GM18873 (cell line): Measurements from ENCODE around the gene SORCS2.

Experiments used
- ATAC-seq: cut with Tn5 transposase; IDR thresholded peaks from one replicate; pipeline ENCODE4 v1.9.1; 2021; ENCODE audit warnings: mild to moderate bottlenecking, moderate library complexity, moderate number of reproducible peaks; ENCODE audit not compliant: unreplicated experiment, low FRiP score

SORCS2 gene

GRCh38 chr4:7192252-7193029, at the start of gene SORCS2:
Gene SORCS2, plus strand, starts transcription at chr4:7192538.
- ATAC-seq: no peak

GRCh38 chr4:7144374-7145290, 47.7 kb upstream of the SORCS2 start:
- no peak for ATAC-seq

- no peak for ATAC-seq
These were observed 46.9 kb upstream of the SORCS2 start for GRCh38 chr4:7145291-7145934.

- ATAC-seq: no peak
These were observed 46.1 kb upstream of the SORCS2 start for GRCh38 chr4:7146059-7146785.

DNA sequence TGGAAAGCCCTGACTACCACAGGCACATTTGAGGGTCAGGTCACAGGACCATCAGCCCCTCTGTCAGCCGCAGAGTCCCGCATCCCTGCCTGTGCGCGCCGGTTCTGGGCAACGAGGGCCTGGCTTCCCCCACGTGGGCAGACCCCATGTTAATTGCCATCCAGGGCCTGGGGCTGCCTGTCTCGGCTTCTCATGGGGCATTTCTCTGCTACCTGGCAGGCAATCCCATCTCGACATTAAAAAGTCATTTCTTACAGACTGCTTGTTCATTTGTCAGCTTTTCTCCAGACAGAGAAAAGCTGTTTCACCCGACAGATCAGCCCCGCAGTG, 45.6 kb upstream of the SORCS2 start:
- ATAC-seq: no peak

GRCh38 chr4:7147261-7147660, 45.1 kb upstream of the SORCS2 start:
- ATAC-seq: no peak

DNA sequence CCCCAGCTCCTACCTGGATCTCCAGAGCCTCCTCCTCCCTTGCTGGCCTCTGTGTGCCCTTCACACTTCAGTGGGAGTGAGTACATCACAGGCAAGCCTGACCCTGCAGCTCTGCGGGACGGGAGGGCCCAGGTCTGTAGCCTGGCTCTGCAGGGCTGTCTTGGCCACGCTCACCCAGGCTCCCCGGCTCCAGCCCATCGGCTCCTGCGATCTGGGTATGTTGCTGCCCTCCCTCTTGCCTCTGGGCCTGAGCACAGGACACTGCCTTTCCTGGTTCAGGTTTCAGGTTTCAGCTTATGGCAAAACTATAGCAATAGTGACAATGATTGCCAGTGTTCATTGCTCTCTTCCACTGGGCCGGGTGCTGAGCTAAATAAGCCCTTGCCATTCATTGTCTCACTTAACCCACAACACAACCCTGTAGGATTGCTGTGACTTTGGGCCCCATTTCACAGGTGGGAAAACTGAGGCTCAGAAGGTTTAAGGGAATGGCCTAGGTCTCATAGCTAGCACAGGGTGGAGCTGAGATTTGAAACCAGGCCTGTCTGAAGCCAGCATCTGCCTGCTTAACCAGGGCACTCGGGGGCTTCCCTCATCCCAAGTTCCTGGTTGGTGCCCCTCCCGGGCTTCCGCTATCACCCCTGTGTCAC, 44.6 kb upstream of the SORCS2 start:
- ATAC-seq: no peak

GRCh38 chr4:7148337-7148736, 44.0 kb upstream of the SORCS2 start:
- no peak for ATAC-seq

- ATAC-seq: no peak
These were observed 42.2 kb upstream of the SORCS2 start for GRCh38 chr4:7150036-7150635.

- no peak for ATAC-seq
These were observed 40.6 kb upstream of the SORCS2 start for GRCh38 chr4:7151668-7152227.

GRCh38 chr4:7153711-7154110, 38.6 kb upstream of the SORCS2 start:
- ATAC-seq: no peak

DNA sequence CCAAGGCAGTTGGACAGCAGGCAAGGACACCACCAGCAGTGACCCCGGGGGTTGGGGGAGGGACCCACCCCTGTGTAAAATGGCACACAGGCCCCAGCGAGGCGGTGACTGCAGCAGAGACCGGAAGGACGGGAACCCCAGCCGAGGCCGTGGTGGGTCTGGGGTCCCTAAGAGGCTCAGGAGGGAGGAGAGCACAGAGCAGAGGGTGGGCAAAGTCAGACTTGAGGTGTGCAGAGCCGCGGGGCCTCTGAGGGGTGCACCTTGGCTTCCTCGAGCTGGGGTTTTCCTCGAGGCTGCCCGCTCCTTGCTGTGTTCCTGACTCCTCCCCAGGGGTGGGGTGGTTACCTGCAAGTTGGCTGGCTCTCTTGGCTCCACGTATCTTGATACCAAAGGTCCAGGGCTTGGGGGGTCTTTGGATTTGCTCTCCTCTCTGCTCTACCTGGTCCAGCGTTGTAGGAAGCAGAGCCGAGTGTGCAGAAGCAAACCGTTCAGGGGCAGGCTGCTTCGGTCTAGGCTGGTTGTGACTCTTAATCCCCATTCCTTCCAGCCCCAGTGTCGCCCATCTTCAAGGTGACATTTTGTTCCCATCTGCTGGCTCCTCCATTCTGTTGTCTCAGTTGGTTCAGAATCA, 37.9 kb upstream of the SORCS2 start:
- no peak for ATAC-seq

- ATAC-seq: no peak
These were observed 36.7 kb upstream of the SORCS2 start for GRCh38 chr4:7155590-7156071.

GRCh38 chr4:7156328-7156727, 36.0 kb upstream of the SORCS2 start:
- no peak for ATAC-seq

- ATAC-seq: no peak
These were observed 35.4 kb upstream of the SORCS2 start for GRCh38 chr4:7156761-7157488.

DNA sequence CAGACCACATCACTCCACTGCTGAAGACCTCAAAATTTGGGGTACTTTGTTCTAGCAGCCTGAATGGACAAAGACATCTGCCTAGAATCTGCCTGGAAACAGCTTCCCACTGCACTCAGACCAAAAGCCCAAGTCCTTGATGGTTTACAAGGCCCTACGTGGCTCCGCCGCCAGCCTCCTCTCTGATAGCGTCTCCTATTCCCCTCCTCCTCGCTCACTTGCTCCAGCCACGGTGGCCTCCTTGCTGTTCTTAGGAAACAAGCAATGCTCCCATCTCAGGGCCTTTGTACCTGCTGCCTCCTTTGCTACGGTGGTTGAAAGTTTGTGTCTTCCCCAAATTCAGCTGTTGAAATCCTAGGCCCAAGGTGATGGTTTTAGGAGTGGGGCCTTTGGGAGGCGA, 34.7 kb upstream of the SORCS2 start:
- no peak for ATAC-seq

GRCh38 chr4:7158081-7158750, 34.1 kb upstream of the SORCS2 start:
- ATAC-seq: no peak

DNA sequence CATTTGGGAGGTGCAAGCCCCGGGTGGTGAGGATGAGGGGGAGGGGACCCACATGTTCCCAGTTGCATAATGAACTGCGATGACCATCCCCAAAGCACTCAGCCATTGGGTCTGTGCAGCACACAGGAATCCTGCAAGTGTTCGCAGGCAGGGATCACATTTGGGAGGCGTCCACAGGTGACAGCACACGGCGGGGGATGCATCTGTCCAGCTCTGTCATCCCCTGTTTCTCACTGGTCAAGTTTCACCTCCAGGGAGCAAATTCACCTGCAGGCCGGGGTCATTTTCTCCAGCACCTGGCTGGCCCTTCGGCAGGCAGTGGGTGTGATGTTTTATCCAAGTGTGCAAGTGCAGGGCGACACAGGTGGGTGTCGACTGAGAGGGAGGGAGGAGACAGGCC, 33.3 kb upstream of the SORCS2 start:
- ATAC-seq: no peak
